Keratinocyte (primary cell): Measurements from ENCODE around the gene COL6A1.

Experiments used
- EZH2 ChIP-seq: IDR thresholded peaks from one replicate; pipeline ENCODE4 v1.6.1; 2012; ENCODE audit warnings: inconsistent platforms, mild to moderate bottlenecking, low read length, moderate library complexity
- TF ChIP-seq, protein P1 (sequence below), 3 experiments: IDR thresholded peaks in 1 of 3; conservative IDR thresholded peaks in 1 of 3; optimal IDR thresholded peaks in 1 of 3; 2 replicates in 2 of 3; 3 replicates in 1 of 3; pipeline versions ENCODE3 to v1.5.1; 2011; ENCODE audit warnings: low read length in 3 of 3, mild to moderate bottlenecking in 3 of 3, moderate library complexity in 2 of 3, control low read depth in 1 of 3, inconsistent platforms in 1 of 3; ENCODE audit not compliant: insufficient read depth in 2 of 3; ENCODE audit errors: extremely low read depth in 1 of 3

- TF ChIP-seq, protein P1, sequence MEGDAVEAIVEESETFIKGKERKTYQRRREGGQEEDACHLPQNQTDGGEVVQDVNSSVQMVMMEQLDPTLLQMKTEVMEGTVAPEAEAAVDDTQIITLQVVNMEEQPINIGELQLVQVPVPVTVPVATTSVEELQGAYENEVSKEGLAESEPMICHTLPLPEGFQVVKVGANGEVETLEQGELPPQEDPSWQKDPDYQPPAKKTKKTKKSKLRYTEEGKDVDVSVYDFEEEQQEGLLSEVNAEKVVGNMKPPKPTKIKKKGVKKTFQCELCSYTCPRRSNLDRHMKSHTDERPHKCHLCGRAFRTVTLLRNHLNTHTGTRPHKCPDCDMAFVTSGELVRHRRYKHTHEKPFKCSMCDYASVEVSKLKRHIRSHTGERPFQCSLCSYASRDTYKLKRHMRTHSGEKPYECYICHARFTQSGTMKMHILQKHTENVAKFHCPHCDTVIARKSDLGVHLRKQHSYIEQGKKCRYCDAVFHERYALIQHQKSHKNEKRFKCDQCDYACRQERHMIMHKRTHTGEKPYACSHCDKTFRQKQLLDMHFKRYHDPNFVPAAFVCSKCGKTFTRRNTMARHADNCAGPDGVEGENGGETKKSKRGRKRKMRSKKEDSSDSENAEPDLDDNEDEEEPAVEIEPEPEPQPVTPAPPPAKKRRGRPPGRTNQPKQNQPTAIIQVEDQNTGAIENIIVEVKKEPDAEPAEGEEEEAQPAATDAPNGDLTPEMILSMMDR (optimal IDR thresholded peaks at IDR 0.05 in 1 of 3, IDR thresholded peaks at IDR 0.05 in 1 of 3, conservative IDR thresholded peaks at IDR 0.05 in 1 of 3; ENCODE audit: extremely low read depth in 1 of 3, insufficient read depth in 2 of 3, low read length in 3 of 3), result no peak
- TF ChIP-seq EZH2, result no peak
These were observed 37.0 kb downstream of the COL6A1 start for GRCh38 chr21:46018615-46019014.
